ENCODE data around the gene EPHB1. TPM values are rescaled to one million over a fixed set of nuclear protein-coding genes. Genes with fewer than 3 reads are reported as not detected.

EPHB1 gene
- total RNA-seq, 1 donor from 2014 or later, result 1.3 TPM

DNA sequence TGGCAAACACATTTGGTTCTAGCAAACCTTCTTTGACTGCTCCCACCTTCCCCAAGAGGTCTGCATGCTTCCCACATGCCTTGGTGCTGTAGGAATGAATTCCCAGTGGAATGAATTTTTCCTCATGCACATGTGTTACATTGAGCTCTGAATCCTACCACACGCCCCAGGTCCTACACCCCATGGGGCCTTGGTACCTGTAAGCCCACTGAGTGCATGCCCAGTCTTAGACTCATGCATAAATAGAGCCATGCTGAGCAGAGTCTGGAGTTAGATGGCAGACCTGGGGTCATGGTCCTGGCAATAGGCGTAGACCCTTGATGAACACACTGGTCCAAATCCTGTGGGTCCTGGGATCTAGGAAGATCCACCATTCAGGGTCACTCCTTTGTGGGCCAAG, 81.8 kb downstream of the EPHB1 start:
- no peak for DNase-seq (ENCODE audit: low spot score in 2 of 2, unreplicated experiment in 2 of 2)
- Mint-ChIP-seq H3K9me3 (peaks cover 3% of the 10 kb centered on the region), H3K4me3 (no peak overlapping the region), H3K27me3 (ENCODE audit: low read depth) (peaks cover 34% of the 10 kb centered on the region), H3K4me1 (no peaks in the 10 kb centered on the region), H3K36me3 (no peaks in the 10 kb centered on the region), H3K27ac (no peak overlapping the region)
- TF ChIP-seq, protein P1, sequence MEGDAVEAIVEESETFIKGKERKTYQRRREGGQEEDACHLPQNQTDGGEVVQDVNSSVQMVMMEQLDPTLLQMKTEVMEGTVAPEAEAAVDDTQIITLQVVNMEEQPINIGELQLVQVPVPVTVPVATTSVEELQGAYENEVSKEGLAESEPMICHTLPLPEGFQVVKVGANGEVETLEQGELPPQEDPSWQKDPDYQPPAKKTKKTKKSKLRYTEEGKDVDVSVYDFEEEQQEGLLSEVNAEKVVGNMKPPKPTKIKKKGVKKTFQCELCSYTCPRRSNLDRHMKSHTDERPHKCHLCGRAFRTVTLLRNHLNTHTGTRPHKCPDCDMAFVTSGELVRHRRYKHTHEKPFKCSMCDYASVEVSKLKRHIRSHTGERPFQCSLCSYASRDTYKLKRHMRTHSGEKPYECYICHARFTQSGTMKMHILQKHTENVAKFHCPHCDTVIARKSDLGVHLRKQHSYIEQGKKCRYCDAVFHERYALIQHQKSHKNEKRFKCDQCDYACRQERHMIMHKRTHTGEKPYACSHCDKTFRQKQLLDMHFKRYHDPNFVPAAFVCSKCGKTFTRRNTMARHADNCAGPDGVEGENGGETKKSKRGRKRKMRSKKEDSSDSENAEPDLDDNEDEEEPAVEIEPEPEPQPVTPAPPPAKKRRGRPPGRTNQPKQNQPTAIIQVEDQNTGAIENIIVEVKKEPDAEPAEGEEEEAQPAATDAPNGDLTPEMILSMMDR (IDR thresholded peaks at IDR 0.05; ENCODE audit: unreplicated experiment), result no peak

DNA sequence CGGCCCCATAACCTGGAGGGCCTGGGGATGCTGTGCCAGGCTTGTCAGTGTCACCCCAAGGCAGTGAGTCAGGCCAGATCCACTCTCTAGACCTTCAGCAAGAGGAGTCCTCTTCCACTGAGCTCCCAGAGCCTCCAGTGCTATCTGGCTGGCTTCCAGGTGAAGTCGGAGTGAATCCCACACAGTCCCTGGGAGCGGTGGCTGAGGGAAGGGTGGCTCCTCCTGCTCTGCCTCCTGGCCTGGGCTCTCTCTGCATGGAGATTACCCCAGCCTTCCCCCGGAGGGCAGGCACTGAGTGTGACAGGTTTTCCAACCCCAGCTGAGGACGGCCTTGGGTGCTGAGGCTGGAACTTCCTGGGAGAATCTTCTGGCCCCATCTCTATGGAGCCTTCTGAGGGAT, 82.7 kb downstream of the EPHB1 start:
- TF ChIP-seq, protein P1 (IDR thresholded peaks at IDR 0.05; ENCODE audit: unreplicated experiment), result no peak
- Mint-ChIP-seq H3K36me3 (no peaks in the 10 kb centered on the region), H3K9me3 (peaks cover 4% of the 10 kb centered on the region), H3K27ac (no peak overlapping the region), H3K27me3 (ENCODE audit: low read depth) (peaks cover 36% of the 10 kb centered on the region), H3K4me1 (no peaks in the 10 kb centered on the region), H3K4me3 (no peak overlapping the region)
- no peak for DNase-seq (ENCODE audit: low spot score in 2 of 2, unreplicated experiment in 2 of 2)

DNA sequence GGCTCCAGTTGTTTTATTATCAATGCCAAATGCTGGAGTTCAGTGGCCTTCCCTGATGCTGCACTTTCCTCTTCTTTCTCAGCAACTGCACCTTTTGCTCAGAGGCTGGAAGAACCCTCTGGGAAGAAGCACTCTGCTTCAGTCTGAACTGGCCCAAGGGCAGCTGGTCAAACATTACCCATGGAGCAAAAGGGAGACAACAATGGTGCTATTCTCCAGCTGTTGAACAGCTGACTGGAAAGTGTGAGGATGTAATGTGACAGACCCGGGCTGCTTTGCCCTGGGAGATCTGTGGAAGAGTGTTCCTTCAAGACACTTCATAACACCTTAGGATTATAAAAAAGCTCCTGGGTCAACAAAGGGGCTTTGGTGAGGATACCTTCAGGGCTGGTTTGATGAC, 84.9 kb downstream of the EPHB1 start:
- H3K4me3 Mint-ChIP-seq, result no peak overlapping the region
- no peaks in the 10 kb centered on the region for H3K36me3 Mint-ChIP-seq
- no peak for DNase-seq (ENCODE audit: low spot score in 2 of 2, unreplicated experiment in 2 of 2)
- H3K27me3 Mint-ChIP-seq (ENCODE audit: low read depth), result peaks cover 34% of the 10 kb centered on the region
- H3K27ac Mint-ChIP-seq, result no peak overlapping the region
- no peaks in the 10 kb centered on the region for H3K4me1 Mint-ChIP-seq
- TF ChIP-seq, protein P1 (IDR thresholded peaks at IDR 0.05; ENCODE audit: unreplicated experiment), result no peak
- peaks cover 4% of the 10 kb centered on the region for H3K9me3 Mint-ChIP-seq

DNA sequence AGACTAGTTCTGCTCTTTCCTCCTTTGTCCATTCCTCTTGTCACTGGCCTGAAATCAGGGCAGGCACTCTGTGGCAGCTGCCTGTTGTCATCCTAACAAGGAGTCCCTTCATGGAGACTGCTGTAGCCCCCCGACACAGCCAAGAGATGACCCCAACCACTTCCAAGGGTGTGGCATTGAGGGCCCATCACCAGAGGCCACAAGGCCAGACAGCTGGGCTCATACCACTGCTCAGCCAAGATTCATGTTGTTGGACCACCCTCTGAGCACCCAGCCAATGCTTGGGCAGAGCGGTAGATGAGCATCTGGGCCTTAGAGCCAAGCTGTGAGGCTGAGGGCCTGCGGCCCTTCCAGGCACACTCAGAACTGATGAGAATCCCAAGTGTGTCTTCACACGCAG, 85.4 kb downstream of the EPHB1 start:
- TF ChIP-seq, protein P1 (IDR thresholded peaks at IDR 0.05; ENCODE audit: unreplicated experiment), result no peak
- no peak overlapping the region for H3K4me3 Mint-ChIP-seq
- H3K27me3 Mint-ChIP-seq (ENCODE audit: low read depth), result peaks cover 35% of the 10 kb centered on the region
- no peak for DNase-seq (ENCODE audit: low spot score in 2 of 2, unreplicated experiment in 2 of 2)
- peaks cover 4% of the 10 kb centered on the region for H3K9me3 Mint-ChIP-seq
- H3K27ac Mint-ChIP-seq, result no peak overlapping the region
- H3K36me3 Mint-ChIP-seq, result no peaks in the 10 kb centered on the region
- H3K4me1 Mint-ChIP-seq, result no peaks in the 10 kb centered on the region

DNA sequence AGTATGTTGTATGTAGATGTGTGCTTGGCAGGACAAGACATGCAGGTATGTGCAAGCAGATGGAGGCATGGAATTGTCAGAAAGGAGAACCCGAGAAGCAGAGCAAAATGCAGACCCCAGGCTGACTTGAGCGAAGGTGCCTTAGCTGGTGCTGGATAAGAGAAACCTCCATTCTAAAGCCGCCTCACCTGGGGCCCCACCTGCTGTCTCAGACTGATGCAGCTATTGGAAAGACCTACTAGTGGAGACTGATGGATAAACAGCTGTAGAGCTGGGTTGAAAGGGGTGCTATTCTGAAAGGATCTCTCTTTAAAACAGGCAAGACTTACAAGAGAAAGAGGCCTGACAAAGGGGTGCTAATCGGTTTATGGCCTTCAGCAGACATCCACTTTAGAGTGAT, 86.2 kb downstream of the EPHB1 start:
- H3K27me3 Mint-ChIP-seq (ENCODE audit: low read depth), result peaks cover 40% of the 10 kb centered on the region
- peaks cover 4% of the 10 kb centered on the region for H3K9me3 Mint-ChIP-seq
- H3K4me1 Mint-ChIP-seq, result no peaks in the 10 kb centered on the region
- H3K27ac Mint-ChIP-seq, result no peak overlapping the region
- no peak for DNase-seq (ENCODE audit: low spot score in 2 of 2, unreplicated experiment in 2 of 2)
- H3K4me3 Mint-ChIP-seq, result no peak overlapping the region
- TF ChIP-seq, protein P1 (IDR thresholded peaks at IDR 0.05; ENCODE audit: unreplicated experiment), result no peak
- no peaks in the 10 kb centered on the region for H3K36me3 Mint-ChIP-seq
